ENCODE results near the gene NTRK2.
"Not testable (repeated sequence)": the region's sequence is repeated elsewhere in the genome, so short reads cannot be mapped to it uniquely, and the experiment has no call there.

Gene NTRK2

DNA sequence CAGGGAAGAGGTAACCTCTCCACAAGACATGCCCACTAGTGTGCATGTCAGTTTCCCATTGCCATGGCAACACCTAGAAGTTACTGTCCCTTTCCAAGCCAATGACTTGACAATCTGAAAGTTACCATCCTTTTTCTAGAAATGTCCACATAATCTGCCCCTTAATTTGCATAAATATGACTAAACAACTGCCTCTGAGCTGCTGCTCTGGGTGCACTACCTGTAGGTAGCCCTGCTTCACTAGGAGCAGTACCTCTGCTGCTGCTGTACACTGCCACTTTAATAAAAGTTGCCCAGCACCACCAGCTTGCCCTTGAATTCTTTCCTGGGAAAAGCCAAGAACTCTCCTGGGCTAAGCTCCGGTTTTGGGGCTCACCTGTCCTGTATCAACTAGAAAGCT lies 392.4 kb downstream of the NTRK2 start:
- DNase-seq (ENCODE audit: low read depth) = no peak
- no peak overlapping the region for H3K4me3 ChIP-seq (ENCODE audit: low read length)
- TF ChIP-seq CTCF (conservative IDR thresholded peaks at IDR 0.05; ENCODE audit: low read depth, low read length) = no peak

DNA sequence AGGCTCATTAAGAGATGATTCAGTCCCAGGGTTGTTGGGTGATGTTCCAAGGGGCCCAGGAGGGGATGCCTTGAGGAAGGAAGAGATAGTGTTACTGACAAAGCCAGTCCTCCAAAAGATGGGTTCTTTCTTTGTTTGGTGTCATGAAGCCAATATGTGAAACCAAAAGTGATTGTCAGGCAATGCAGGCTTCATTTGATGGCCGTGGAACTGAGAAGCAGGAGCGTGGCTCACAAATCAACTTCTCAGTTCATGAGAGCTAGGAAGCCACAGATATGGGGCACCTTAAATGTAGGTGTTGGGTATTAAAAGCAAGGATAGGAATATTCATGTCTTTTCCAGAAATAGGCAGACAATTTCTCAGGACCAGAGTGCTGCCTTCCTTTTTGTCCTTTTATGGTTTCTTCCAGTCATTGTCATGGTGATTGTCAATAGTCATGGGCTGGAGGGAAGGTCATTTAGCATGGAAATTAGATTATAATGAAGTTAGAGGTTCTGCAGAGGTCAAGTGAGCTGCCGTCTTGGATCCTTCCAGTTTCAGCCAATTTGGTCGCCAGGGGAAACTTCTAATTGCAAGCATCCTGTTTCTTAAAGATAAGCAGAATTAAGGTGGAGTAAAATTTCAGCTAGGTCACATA lies 393.0 kb downstream of the NTRK2 start:
- TF ChIP-seq CTCF (conservative IDR thresholded peaks at IDR 0.05; ENCODE audit: low read depth, low read length) = no peak
- no peak overlapping the region for H3K4me3 ChIP-seq (ENCODE audit: low read length)
- DNase-seq (ENCODE audit: low read depth) = no peak

DNA sequence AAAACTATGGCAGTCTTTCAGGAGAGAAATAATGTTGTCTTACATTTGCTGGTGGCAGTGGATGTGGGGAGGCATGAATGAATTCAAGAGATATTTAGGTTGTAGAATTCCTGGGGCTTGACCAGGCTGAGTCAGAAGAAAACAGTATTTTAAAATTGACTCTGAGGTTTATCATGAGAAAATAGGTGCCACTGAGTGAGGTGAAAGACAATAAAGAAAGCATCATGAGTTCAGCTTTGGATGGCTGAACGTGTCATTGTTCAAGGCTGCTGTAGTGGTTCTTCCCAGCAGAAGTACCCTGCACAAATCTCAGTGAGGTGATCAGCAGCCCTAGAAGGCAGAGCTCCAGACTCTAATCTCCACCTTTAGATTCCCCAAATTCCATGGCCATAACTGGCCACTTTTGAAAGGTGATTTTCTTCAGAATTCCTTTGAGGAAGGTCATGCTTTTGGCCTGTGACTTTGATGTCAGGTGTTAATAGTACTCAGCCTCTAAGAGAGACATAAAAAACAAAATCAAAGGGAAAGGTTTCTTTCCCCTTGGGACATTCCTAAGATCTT lies 395.4 kb downstream of the NTRK2 start:
- no peak overlapping the region for H3K4me3 ChIP-seq (ENCODE audit: low read length)
- TF ChIP-seq CTCF (conservative IDR thresholded peaks at IDR 0.05; ENCODE audit: low read depth, low read length) = no peak
- no peak for DNase-seq (ENCODE audit: low read depth)

DNA sequence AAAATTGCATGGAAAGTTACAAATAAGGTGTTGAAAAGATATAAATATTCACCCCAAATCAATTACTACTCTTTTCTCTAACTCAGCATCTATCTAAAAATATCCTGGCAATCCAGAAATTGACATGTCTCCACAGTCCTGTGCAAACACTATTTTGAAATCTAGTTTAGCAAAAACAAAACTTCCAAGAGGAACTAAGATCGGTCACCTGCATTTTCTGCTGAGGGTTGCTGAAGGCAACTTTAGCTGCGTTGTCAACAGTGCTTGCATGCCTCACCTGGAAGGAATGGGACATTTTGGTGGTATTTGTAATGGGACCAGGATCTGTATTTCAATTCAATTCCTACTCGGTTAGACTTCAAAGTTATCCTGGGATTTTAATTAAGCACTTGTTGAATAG lies 398.3 kb downstream of the NTRK2 start:
- no peak for TF ChIP-seq CTCF (conservative IDR thresholded peaks at IDR 0.05; ENCODE audit: low read depth, low read length)
- no peak for DNase-seq (ENCODE audit: low read depth)
- H3K4me3 ChIP-seq (ENCODE audit: low read length) = no peak overlapping the region

DNA sequence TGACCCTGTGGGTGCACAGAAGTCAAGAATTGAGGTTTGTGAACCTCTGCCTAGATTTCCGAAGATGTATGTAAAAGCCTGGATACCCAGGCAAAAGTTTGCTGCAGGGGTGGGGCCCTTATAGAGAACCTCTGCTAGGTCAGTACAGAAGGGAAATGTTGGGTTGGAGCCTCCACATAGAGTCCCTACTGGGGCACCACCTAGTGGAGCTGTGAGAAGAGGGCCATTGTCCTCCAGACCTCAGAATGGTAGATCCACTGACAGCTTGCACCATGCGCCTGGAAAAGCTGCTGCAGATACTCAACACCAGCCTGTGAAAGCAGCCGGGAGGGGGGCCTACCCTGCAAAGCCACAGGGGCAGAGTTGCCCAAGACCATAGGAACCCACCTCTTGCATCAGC lies 399.9 kb downstream of the NTRK2 start:
- DNase-seq (ENCODE audit: low read depth); H3K4me3 ChIP-seq (ENCODE audit: low read length): not testable (repeated sequence)
